Measurements from ENCODE around the gene GOLGA1. TPM values are rescaled to one million over a fixed set of nuclear protein-coding genes. Genes with fewer than 3 reads are reported as not detected.

Gene GOLGA1
- total and polyA plus RNA-seq, 2 of the 13 experiments (the other 11 are each of a cell fraction or from before 2014, with no cell fraction given): 12.7 to 15.9 TPM

- Histone ChIP-seq H3K4me1 (ENCODE audit: insufficient read depth, low read length) (no peaks in the 10 kb centered on the region), H3K9ac (ENCODE audit: insufficient read depth, low read depth, low read length) (no peak overlapping the region), H3K4me3 (replicated peaks in 1 of 3; ENCODE audit: insufficient read depth in 1 of 3, low read depth in 2 of 3, low read length in 3 of 3) (no peak overlapping the region), H2AFZ (ENCODE audit: low read length) (no peak overlapping the region), H3K36me3 (replicated peaks in 1 of 2; ENCODE audit: control insufficient read depth in 1 of 2, insufficient read depth in 2 of 2, low read length in 2 of 2) (peaks cover 23 to 61% of the 10 kb centered on the region in 2 experiments; a peak in 4 of 5 replicates), H3K9me3 (ENCODE audit: low read length) (no peaks in the 10 kb centered on the region), H3K4me2 (ENCODE audit: low read depth, low read length) (no peak overlapping the region), H3K79me2 (ENCODE audit: insufficient read depth, low read length) (no peaks in the 10 kb centered on the region), H3K27me3 (ENCODE audit: control insufficient read depth in 1 of 2, insufficient read depth in 2 of 2, low read length in 2 of 2) (no peaks in the 10 kb centered on the region), H3K27ac (ENCODE audit: extremely low read length, insufficient read depth, low read length) (no peak overlapping the region), H4K20me1 (ENCODE audit: insufficient read depth, low read length) (no peaks in the 10 kb centered on the region)
- CTCF ChIA-PET (ENCODE audit: low intra/inter-chr PET ratio, low total read pairs): no interaction called here
- ATAC-seq (no peak), DNase-seq (ENCODE audit: low spot score) (no peak), FAIRE-seq (no peak)
- POLR2A ChIA-PET: no interaction called here
- in situ Hi-C loops (cut with HindIII; ENCODE audit: extremely low pct_ligation_motif_present, low pct_unique_long_range_greater_than_20kb): no loop called here
- BruUV-seq (replicated peaks): no TSS peak
- intact Hi-C loops (cut with micrococcal nuclease; ENCODE audit: unreplicated experiment): no loop called here
- WGBS (ENCODE audit: low lambda C conversion rate): 87% methylated on average over 4 of the region's 4 CpGs
- TF ChIP-seq, protein P1, sequence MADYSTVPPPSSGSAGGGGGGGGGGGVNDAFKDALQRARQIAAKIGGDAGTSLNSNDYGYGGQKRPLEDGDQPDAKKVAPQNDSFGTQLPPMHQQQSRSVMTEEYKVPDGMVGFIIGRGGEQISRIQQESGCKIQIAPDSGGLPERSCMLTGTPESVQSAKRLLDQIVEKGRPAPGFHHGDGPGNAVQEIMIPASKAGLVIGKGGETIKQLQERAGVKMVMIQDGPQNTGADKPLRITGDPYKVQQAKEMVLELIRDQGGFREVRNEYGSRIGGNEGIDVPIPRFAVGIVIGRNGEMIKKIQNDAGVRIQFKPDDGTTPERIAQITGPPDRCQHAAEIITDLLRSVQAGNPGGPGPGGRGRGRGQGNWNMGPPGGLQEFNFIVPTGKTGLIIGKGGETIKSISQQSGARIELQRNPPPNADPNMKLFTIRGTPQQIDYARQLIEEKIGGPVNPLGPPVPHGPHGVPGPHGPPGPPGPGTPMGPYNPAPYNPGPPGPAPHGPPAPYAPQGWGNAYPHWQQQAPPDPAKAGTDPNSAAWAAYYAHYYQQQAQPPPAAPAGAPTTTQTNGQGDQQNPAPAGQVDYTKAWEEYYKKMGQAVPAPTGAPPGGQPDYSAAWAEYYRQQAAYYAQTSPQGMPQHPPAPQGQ (CRISPR knock-in tag; IDR thresholded peaks at IDR 0.05; ENCODE audit: borderline replicate concordance): no peak
- TF ChIP-seq NPAS2 (CRISPR knock-in tag; IDR thresholded peaks at IDR 0.05; ENCODE audit: borderline replicate concordance): no peak
- TF ChIP-seq DRAP1 (CRISPR knock-in tag; IDR thresholded peaks at IDR 0.05): no peak
- no peak for TF ChIP-seq EHMT2 (IDR thresholded peaks at IDR 0.05; ENCODE audit: borderline replicate concordance, low read depth, low read length)
- no peak for TF ChIP-seq ZNF160 (CRISPR knock-in tag; IDR thresholded peaks at IDR 0.05)
- TF ChIP-seq ZNF33A (CRISPR knock-in tag; IDR thresholded peaks at IDR 0.05; ENCODE audit: borderline replicate concordance): no peak
- TF ChIP-seq ATF7-NPFF (CRISPR knock-in tag; IDR thresholded peaks at IDR 0.05; ENCODE audit: low read depth): no peak
- no peak for TF ChIP-seq NR3C1 (CRISPR knock-in tag; IDR thresholded peaks at IDR 0.05)
- no peak for TF ChIP-seq HOXA3 (CRISPR knock-in tag; IDR thresholded peaks at IDR 0.05)
- no peak for TF ChIP-seq ZNF740 (CRISPR knock-in tag; IDR thresholded peaks at IDR 0.05)
These were observed 56.5 kb downstream of the GOLGA1 start for GRCh38 chr9:124884376-124884775.

All from HepG2 (cell line).